NCI-H1417 (cell line): ENCODE measurements around the gene DKK3.
A peak's percentile ranks its signal among the peaks of the same experiment; 100 is the strongest.

Source experiments
- DNase-seq, 3 experiments: peaks; one replicate each; lab custom pipeline; 2025; lab: John Stamatoyannopoulos, UW

DKK3 gene

DNA sequence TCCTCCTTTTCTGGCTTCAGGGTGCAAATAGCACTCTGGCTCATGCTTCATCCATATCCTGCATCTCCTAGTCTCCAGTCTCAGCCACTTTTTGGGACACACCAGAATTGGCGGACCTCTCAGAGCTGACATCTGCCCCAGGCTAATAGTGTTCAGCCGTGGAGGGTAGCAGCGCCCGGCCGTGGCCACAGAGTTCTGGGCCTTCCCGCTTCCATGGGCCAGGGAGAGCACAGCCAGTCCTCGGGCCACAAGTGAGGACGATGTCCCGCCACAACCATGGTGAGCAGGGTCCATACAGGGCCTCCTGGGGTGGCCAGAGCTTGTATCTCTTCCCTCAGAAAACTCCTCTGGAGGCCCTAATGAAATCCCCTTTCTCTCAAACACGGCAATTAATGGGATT is 26.0 kb downstream of the DKK3 start:
- no peak for DNase-seq

- DNase-seq = no peak
Measured at GRCh38 chr11:11981840-11982239, 26.6 kb downstream of the DKK3 start.

DNA sequence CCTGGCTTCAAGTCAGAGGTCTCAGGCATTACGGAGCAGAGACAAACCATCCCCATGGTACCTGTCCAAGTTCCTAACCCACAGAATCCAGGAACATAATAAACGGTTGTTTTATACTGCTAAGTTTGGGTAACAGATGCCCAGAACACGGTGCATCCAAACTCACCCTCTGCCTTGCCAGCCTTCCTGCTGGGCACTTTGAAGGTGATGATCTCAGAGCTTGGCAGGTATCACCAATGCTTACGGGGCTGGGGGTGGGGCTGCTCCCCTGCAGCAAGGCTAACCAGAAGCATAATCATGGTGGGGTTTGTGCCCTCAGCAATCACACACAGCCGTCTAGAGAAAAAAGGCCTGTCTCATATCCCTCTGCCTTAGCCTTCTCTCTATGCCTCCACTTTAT is 27.1 kb downstream of the DKK3 start:
- no peak for DNase-seq

GRCh38 chr11:11980841-11981308 is 27.6 kb downstream of the DKK3 start:
- no peak for DNase-seq

DNA sequence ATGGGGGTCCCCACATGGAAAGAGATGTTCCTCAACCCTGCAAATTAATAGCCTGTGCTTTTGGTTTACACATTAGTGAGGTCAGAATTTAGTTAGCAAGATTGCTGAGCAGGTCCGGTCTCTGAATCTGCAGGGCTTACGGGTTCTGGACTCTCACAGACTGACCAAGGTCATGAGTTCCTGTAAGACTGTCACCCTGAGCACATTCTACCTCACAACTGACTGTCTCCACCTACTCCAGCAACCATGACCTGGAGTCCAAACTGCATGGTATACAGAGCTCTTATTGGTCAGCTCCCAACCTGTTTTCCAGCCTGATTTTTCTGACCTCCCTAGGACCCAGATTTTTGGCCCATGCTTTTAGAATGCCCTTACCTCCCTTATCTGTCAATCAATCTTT is 28.2 kb downstream of the DKK3 start:
- DNase-seq = no peak

- no peak for DNase-seq
Measured at GRCh38 chr11:11979488-11980117, 28.8 kb downstream of the DKK3 start.

GRCh38 chr11:11978792-11979487 is 29.5 kb downstream of the DKK3 start:
- no peak for DNase-seq

- DNase-seq = no peak
Measured at GRCh38 chr11:11978098-11978637, 30.3 kb downstream of the DKK3 start.

DNA sequence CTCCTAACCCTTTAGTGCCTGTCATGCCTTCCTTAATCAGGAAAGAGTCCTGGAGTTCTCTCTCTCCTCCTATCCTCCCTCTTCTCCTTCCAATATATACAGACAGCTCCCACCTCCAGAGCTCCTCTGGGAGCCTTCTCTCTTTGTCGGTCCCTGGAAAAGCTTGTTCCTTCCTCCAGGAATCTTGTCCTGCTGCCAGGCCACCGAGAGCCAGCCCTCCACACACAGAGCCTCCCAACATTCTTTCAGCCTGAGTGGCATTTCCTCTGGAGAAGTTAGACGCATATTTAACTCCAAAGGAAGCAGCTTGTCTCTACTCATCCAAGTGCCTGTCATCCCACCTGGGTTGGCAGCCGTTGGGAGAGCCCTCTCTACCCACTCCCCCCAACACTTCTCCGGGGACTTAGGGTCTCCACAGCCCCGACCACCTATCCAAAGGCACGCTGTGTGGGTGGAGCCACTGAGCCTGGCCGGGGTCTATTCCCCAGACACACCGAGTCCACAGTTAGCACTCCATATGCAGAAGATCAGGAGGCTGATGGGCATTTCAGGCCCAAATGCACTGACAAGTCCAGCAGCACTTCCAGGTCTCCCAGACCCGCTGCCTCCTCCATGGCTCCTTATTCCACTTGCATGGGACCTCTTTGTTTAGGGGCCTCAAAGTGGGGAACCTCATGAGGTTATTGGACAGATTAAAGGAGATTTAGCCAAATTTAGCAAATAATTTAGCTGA is 31.1 kb downstream of the DKK3 start:
- DNase-seq = no peak

DNA sequence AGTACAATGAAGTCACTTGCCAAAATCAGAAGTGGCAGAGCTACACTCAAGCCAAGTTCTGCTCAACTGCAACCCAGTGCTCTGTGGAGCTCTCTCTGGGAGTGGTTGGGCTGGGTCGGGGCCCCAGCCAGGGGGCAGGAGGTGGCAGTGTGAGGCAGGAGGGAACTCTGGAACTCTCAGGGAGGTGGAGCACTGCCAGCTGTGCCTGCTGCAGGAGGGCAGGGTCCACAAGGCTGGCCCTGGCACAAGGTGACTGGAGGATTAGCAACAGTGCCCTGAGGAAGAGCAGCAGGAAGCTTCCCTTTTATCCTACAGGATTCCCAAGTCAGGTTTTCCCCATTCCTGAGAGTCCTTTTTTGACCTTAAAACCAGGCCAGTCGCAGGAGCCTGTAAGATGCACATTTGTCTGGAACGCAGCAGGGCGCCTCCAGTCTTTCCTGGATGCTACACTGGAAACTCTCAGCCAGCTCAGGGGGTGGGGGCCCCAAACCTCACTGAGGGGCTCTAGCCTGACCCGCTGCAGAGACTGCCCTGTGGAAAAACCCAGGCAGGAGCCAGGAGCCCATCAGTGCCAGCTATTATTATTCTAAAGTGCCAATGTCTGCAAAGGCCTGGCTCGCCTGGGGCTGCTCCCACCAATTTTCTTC is 31.8 kb downstream of the DKK3 start:
- DNase-seq = no peak

- peak in 1 of 3 experiments; percentile 28 for DNase-seq
Measured at GRCh38 chr11:11975201-11976092, 33.0 kb downstream of the DKK3 start.

DNA sequence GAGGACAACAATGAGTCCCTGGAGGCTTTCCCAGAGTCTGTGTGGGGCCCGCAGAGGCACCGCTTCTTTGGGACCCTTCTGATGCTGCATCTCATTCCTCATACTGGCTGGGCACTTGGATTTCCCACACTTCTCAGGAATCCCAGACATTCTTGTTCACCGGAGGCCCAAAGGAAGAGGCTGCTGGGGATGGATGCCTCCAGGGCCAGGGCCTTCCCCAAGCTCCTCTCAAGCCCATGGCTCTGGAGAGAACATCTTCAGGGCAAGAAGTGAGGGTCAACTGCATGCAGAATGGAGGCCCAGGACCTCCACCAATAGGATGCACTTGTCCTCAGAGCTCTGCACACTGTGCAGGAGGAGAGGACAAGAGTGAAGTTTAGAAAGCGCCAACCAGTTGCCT is 34.6 kb downstream of the DKK3 start:
- DNase-seq = no peak

DNA sequence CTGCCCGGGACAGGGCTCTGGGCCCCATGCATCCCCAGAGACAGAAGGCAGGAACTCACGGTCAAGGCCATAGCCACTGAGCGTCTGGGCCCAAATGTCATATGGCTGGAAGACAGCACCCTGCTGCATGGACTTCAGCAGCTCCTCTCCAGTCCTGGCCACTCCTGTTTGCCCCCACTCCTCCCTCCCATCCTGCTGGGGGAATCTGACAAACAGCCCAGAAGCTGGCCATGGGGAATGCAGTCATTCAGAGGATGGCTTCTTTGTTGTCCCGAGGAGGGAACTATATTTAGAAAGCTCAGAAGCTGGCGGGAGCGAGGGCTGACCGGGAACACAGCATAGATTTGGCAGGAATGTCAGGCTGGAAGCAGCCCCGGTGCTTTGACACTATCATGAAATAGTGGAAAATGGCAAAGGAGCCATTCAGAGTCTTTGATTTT is 35.0 kb downstream of the DKK3 start:
- no peak for DNase-seq

GRCh38 chr11:11972730-11973341 is 35.6 kb downstream of the DKK3 start:
- DNase-seq = no peak

DNA sequence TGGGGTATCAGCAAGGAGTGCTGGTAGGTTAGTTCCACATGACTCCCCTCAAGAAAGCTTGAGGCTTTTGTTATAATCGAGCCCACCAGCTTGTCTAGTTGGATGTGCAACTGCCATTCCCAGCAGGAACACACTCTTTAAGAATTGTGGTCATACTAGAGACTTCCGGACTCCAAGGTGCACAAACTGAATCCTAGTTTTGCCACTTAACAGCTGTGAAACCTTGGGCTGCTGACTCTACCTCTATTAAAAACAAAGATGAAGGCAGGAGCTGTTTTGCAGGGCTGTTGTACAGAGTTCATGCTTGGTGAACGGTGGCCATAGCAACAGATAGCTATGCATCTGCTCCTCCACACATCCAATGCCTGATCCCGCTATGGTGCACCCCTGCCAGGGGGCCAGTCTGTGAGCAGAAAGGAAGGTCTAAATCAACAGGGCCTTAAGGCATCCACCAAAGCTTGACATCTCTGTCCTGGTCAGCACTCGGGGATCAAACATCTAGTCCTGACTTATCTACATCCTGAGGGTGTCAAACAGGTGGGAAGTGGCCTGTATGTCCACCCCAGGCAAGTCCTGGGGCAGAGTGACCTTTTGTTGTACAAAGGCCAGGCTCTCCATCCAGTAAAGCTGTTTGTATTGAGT is 36.4 kb downstream of the DKK3 start:
- DNase-seq = peak in 2 of 3 experiments; percentile 40 to 62

DNA sequence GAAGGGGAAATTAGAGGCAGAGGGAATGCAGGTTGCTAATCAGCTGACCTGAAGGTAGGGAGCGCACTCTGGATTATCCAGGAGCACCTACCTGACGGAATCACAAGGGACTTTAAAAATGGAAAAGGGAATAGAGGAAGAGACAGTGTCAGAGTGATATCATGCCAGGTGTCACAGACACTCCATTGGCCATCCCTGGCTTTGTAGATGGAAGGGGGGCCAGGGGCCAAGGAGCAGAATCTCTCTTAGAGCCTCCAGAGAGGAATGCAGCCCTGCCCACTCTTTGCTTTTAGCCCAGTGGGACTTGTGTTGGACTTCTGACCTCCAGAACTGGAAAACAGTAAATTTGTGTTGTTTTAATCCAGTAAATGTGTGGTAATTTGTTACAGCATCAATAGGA is 37.9 kb downstream of the DKK3 start:
- DNase-seq = no peak

DNA sequence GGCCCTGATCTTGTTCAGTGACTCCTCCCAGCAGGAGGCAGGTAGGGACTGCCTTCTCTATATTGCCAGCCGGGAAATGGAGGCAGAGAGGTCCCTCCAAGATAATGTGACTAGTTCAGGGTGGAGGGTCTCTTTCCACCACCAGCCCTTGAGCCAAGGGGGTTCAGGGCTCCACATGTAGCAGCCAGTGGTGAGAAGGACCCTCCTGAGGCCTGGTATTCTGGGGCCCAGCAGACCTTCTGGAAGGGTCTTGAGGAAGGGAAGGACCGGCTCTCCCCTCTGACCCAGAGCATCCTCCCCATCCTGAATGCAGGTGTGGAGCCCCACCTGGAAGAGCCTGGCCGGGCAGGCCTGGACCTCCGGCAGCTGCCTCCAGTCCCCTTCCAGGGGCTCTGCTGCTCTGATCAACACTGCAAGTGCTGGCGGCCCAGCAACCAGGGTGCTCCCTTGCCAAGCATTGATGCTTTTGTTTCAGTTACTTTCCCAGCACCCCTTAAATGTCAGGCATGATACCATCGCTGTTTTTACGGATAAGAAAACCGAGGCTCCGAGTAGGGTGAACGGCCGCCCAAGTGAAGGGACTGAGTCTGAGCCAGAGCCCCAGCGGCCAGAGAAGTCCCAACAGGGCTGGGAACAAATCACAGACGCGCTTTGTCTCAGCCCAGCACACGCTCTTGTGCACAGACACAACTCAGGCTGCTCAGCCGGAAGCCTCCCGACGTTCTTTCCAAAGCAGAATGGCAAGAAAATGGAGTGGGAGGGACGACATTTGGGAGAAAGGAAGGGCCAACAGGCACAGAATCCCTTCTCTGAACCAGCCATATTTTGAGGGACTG is 38.8 kb downstream of the DKK3 start:
- no peak for DNase-seq

DNA sequence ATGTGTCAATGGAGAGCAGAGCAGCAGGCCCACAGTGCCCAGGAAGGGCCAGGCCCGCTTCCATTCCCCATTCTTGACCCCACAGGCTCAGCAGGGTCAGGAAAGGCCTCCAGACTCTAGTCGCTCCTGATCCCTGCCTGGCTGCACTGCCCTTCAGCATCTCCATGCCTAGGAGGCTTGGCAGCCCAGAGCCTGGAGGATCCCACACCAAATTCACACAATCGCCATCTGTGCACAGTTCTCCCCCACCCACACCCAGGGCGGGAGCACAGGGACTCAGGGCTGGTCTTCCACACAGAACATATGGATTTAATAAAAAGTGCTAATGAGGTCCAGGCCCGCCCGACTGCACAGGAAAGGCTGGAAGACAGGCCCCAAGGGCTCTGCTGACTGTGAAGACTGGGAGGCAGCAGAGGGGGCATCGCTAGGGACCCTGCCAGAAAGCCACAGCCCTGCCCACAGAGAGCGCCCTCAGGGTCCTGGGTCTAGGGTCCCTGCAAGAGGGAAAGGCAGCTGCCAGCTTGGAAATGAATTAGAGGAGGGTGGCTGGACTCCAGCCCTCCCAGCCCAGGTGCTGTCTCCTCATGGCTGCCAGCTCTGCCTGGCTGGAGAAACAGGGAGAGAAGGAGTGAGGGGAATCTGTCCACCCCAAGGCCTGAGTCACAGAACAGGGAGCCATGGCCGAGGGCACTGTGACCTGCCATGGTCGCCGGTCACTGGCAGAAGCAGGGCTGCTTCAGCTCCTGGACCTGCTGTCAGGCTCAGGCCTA is 39.7 kb downstream of the DKK3 start:
- no peak for DNase-seq
